ENCODE results near the gene KBTBD6.
"Not testable (repeated sequence)": the region's sequence is repeated elsewhere in the genome, so short reads cannot be mapped to it uniquely, and the experiment has no call there.

The KBTBD6 gene

DNA sequence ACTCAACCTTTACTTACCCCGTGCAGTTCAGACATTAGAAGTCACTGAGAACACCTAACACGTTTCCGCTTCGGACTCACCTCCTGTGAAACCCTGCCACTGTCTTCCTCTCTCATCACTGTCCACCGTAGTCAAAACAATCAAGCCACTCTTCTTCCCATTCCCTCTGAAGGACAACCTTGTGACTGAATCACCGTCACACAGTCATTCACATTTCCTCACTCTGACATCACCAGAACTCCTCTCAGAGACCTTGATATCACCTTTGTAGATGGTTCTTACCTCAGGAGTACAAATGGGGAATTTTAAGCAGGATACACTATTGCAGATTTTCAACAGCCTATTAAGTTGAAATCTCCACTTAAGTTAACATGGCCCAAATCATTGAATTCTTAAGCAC, 1.3 kb upstream of the KBTBD6 start:
- no peak for DNase-seq (ENCODE audit: low read depth in 2 of 2)

- DNase-seq (ENCODE audit: low read depth in 2 of 2), result not testable (repeated sequence)
These were observed 716 bp downstream of the KBTBD6 start for GRCh38 chr13:41131660-41132511.

- DNase-seq (ENCODE audit: low read depth in 2 of 2), result not testable (repeated sequence)
These were observed 1.4 kb downstream of the KBTBD6 start for GRCh38 chr13:41131189-41131588.

DNA sequence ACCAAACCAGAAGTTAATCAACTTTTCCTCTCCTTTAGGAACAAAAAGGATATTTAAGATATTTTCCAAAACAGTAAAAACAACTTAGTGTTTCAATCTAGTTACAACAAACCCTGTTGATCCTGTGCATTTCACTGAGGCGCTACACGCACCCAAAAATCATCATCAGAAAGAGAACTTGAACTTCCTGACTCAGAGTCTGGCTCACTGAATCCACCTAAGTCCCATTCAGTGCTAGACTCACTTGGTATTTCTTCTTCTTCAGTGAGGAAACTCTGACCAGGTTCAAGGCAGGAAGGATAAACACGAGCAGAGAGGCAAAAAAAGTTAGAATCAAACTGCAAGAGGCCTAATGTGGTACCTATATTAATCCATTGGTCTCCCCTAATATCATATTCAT, 2.2 kb downstream of the KBTBD6 start:
- DNase-seq (ENCODE audit: low read depth in 2 of 2), result no peak

DNA sequence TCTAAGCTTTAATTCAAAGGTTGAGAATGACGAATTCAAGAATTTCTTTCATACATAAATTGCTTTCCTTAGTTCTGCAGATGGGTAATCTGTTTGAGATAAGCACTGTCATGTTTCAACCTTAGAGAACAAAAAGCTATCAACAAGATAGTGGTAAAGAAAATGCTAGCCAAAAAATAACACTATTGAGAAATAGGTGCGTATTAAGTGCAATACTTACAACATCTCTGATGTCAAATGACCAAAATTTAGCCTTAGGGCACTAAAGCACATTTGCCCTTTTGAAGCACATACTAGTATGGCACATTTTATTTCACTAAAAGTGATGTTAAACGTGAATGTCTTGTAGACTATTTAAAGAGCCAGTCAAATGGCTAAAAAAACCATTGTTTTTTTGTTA, 4.9 kb downstream of the KBTBD6 start:
- DNase-seq (ENCODE audit: low read depth in 2 of 2), result no peak

DNA sequence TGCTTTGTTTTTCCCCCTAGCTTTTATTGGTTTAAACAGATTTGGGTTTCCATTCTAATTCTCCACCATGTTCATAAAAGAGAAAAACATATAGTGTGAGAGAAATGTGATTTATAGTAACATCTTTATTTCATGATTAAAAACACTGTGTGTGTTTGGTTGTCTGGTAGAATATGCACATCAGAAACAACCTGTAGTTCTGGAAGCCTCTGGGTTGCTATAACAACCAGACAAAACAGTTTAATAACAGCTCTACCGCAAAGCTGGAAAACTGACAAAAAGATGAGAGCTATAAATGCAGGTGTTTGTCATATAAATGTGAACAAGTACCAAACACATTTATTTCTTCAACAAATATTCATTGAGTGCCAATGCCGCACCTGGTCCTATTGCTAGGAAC, 9.8 kb downstream of the KBTBD6 start:
- no peak for DNase-seq (ENCODE audit: low read depth in 2 of 2)

DNA sequence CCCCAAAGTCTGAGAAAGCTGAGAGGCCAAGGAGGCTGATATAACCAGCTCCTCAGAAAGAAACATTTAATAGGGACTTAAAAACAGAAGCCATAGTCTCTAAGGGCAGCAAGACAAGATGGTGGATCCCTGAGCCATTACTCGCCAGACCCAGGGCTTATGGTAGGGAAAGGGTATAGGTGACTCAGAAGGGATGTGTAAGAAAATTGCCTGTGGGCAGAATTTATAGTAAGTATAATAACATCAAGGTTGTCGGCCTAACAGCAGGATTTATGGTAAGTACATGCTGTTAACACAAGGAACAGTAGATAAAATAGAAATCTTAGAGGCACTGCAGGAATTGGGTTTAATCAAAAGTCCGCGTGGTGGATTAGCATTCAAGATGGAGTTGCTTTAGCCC, 14.7 kb downstream of the KBTBD6 start:
- no peak for DNase-seq (ENCODE audit: low read depth in 2 of 2)

DNA sequence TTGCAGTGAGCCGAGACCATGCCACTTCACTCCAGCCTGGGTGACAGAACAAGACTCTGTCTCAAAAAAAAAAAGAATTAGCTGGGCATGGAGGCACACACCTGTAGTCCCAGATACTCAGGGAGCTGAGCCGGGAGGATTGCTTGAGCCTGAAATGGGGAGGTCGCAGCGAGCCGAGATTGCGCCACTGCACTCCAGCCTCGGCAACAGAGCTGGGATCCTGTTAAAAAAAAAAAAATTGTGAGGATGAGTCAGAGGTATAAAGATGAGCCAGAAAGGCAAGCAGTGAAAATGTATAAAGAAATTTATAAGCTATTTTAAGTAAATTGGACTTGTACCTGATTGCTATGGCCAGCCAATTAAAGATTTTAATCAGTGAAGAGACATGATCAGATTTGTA, 21.1 kb downstream of the KBTBD6 start:
- no peak for DNase-seq (ENCODE audit: low read depth in 2 of 2)

DNA sequence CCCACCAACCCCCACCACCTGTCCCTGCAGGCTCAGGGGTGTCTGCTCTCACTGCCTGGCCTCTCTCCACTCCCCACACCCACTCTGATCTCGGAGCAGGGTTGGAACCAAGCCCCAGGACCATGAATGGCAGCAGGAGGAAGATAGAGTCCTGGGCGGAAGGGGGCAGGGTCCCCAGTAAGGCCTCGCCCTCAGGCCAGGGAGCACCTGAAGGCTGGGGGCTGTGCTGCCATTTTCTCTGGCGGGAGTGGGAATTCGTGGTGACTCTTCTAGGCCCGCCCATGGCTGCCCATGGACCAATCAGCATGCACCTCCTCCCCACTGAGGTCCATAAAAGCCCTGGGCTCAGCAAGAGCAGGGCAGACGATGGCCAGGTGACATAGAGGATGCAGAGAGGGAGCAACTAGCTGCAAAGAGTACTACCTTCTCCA, 25.0 kb downstream of the KBTBD6 start:
- no peak for DNase-seq (ENCODE audit: low read depth in 2 of 2)

- DNase-seq (ENCODE audit: low read depth in 2 of 2), result no peak
These were observed 25.5 kb downstream of the KBTBD6 start for GRCh38 chr13:41107104-41107571.

DNA sequence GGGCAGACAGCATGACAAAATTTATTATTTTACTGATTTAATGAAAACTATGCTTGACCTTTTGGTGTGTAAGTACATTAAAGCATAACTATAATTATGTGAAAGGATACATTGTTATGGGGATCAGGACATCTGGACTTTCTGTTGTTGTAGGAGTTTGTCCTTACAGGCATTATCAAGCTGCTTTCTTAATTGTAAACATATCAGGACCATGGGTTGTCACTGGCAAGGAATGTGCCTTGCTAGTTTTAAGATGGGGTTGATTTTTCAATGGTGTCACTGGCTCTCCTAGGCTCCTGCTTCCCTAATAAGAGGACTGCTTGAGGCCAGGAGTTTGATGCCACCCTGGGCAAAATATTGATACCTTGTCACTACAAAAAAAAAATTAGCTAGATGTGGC, 32.6 kb downstream of the KBTBD6 start:
- DNase-seq (ENCODE audit: low read depth in 2 of 2), result no peak

- DNase-seq (ENCODE audit: low read depth in 2 of 2), result no peak
These were observed 33.8 kb downstream of the KBTBD6 start for GRCh38 chr13:41098761-41099160.

DNA sequence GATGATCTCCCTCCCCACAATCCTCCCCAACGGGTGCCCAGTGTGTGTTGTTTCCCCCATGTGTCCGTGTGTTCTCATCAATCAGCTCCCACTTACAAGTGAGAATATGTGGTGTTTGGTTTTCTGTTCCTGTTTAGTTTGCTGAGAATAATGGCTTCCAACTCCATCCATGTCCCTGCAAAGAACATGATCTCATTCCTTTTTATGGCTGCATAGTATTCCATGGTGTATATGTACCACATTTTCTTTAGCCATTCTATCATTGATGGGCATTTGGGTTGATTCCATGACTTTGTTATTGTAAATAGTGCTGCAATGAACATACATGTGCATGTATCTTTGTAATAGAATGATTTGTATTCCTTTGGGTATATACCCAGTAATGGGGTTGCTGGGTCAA, 36.9 kb downstream of the KBTBD6 start:
- DNase-seq (ENCODE audit: low read depth in 2 of 2), result not testable (repeated sequence)

DNA sequence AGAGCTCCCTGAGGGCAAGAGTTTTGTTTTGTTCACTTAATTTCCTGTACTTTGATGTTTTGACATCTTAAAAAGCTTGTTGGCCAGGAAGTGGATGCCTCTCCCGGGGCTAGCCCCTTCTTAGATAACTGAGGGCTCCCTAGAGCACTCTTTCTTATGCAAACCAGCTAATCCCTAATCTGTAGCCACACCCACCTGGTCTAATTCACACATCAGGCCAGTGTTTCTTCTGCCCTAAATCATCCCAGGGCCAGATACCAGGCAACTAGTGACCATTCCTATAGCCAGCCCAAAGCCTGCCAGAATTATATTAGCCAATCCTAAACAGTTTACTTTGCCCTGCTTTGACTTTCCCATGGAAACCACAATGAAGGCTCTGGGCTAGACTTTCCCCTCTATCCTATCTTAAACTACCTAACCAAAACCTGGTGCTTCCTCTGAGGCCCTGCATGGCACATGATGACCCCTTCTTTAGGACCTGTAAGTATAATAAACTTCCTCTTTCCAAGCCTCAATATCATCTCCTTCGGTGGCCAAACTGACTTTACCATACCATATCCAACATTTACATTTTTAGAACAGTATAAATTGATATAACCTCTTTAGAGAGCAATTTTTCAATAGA, 46.5 kb downstream of the KBTBD6 start:
- DNase-seq (ENCODE audit: low read depth in 2 of 2), result no peak

DNA sequence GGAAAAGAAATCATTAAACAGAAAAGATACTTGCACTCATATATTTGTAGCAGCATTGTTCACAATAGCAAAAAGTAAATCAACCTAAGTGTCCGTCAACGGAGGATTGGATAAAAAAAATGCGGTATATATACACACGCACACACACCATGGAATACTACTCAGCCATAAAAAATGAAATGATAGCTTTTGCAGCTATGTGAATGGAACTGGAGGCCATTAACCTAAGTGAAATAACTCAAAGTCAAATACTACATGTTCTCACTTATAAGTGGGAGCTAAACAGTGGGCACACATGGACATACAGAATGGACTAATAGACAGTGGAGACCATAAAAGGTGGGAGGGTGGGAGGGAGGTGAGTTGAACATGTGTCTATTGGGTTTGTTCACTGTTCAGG, 52.9 kb downstream of the KBTBD6 start:
- no peak for DNase-seq (ENCODE audit: low read depth in 2 of 2)

All from activated CD4-positive, alpha-beta T cell treated with anti-CD3 and anti-CD28 coated beads for 24 hours (primary cell).